Cardiac fibroblast (primary cell): ENCODE data around the gene SERAC1.

ENCODE experiments used
- DNase-seq, 2 donors: peaks; one replicate each; pipeline versions ENCODE4 v3.0.0 to v3.0.0-alpha.2; 2010; ENCODE audit warnings: low read depth in 2 of 2
- H3K4me3 ChIP-seq, 2 donors: replicated peaks in 1 of 2; 1 replicate in 1 of 2; 2 replicates in 1 of 2; pipeline ENCODE4 v1.5.1; 2011; ENCODE audit warnings: low read depth in 2 of 2, low read length in 2 of 2, mild to moderate bottlenecking in 2 of 2, moderate library complexity in 1 of 2
- CTCF ChIP-seq: IDR thresholded peaks from one replicate; pipeline ENCODE4 v1.5.1; 2011; ENCODE audit warnings: low read depth, mild to moderate bottlenecking, low read length, inconsistent platforms

The SERAC1 gene

GRCh38 chr6:158110986-158111385 is 57.1 kb downstream of the SERAC1 start:
- no peak for TF ChIP-seq CTCF
- no peak for DNase-seq
- no peak overlapping the region for H3K4me3 ChIP-seq

DNA sequence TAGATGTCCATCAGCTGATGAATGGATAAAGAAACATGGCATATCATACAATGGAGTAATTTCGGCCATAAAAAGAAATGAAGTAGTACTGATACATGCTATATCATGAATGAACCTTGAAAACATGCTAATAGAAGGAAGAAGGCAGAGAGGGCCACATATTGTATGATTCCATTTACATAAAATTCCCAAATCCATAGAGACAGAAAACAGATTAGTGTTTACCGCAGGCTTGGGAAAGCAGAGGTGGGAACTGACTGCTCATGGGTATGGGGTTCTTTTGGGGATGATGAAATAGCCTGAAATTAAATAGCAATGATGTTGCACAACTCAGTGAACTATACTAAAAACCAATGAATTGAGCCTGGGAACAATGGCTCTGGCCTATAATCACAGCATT is 58.3 kb downstream of the SERAC1 start:
- no peak for TF ChIP-seq CTCF
- no peak overlapping the region for H3K4me3 ChIP-seq

DNA sequence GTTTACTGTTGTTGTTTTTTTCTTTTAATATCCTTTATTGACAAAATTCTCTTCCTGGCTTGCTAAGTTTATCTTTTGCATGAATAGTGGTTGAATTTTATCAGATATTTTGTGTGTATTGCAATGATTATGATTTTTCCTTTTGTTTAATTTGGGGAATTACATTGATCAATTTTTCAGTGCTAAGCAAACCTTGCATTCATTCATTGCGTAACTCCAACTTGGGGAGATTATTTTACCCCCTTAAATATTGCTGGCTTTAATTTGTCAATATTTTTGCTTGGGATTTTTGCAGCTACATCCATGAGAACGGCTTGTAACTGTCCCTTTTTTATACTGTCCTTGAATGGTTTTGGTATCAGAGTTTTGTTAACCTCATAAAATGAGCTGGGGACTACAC is 63.4 kb downstream of the SERAC1 start:
- DNase-seq: no peak
- no peak for TF ChIP-seq CTCF
- no peak overlapping the region for H3K4me3 ChIP-seq

More for the DNA sequence above, 58.3 kb downstream of the SERAC1 start:
- peak in 1 of 2 donors; percentile 14 for DNase-seq

DNA sequence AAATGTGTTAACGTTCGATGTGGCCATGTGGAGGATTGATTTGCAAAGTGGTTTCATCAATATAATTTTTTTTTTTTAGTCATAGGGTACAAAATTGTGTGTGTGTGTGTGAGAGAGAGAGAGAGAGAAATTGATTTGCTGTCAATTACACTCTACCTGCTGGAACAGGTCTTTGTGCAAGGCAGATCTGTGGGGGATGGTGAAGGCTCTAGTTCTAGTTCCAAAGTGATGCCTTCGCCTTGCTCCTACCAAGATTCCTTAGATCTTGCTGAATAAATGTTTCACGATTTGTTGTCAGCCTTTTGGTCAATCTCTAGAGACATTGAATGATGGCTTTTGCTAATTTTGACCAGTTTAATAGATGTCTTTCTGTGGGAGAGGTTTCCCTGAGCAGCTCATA is 64.8 kb downstream of the SERAC1 start:
- TF ChIP-seq CTCF: no peak
- no peak for DNase-seq
- no peak overlapping the region for H3K4me3 ChIP-seq

DNA sequence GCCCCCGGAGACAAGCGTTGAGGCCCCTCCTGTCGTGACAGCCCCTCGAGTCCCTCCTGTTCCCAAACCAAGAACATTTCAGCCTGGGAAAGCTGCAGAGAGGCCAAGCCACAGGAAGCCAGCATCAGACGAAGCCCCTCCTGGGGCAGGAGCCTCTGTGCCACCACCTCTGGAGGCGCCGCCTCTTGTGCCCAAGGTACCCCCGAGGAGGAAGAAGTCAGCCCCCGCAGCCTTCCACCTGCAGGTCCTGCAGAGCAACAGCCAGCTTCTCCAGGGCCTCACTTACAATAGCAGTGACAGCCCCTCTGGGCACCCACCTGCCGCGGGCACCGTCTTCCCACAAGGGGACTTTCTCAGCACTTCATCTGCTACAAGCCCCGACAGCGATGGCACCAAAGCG is 72.4 kb downstream of the SERAC1 start:
- no peak for DNase-seq
- TF ChIP-seq CTCF: no peak
- H3K4me3 ChIP-seq: no peak overlapping the region

DNA sequence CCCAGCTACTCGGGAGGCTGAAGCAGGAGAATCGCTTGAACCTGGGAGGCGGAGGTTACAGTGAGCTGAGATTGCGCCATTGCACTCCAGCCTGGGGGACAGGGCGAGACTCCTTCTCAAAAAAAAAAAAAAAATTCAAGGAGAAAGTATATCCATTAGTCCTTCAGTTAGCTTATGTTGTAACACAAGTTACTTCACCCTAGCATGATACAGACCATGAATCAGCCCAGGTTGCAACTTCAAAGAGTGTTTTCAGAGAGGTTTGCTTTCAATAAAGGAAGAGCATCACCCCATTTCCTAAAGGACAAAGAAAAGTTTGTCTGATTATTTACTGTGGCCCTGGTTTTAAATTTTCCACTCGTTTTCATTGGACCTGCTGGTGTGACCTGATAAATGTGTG is 73.0 kb downstream of the SERAC1 start:
- peak in 1 of 2 donors; percentile 33 for DNase-seq
- no peak for TF ChIP-seq CTCF
- no peak overlapping the region for H3K4me3 ChIP-seq

GRCh38 chr6:158092806-158093205 is 75.3 kb downstream of the SERAC1 start:
- TF ChIP-seq CTCF: no peak
- H3K4me3 ChIP-seq: no peak overlapping the region
- DNase-seq: no peak
